Breast epithelium (tissue), 3 donors: Measurements from ENCODE around the gene PLEKHA6.

Source experiments
- CTCF ChIP-seq, 3 donors: fragments of 450-650 bp; IDR thresholded peaks; one replicate each; pipeline ENCODE4 v1.5.1; 2016 to 2017; ENCODE audit warnings: antibody characterized with exemption in 3 of 3, mild to moderate bottlenecking in 3 of 3, moderate library complexity in 3 of 3
- POLR2A ChIP-seq: fragments of 450-650 bp; IDR thresholded peaks from one replicate; pipeline ENCODE4 v1.6.1; 2016; ENCODE audit warnings: antibody characterized with exemption, mild to moderate bottlenecking, moderate library complexity
- POLR2AphosphoS5 ChIP-seq, 3 donors: sonication (generic); formaldehyde crosslinking; IDR thresholded peaks; one replicate each; pipeline ENCODE4 v1.6.1; 2017; ENCODE audit warnings: antibody characterized with exemption in 3 of 3

GRCh38 chr1:204385727-204386126 lies 26.0 kb upstream of the PLEKHA6 start:
- TF ChIP-seq CTCF (IDR thresholded peaks at IDR 0.05) (no peak), POLR2A (no peak), POLR2AphosphoS5 (IDR thresholded peaks at IDR 0.05) (no peak)
